Pons (tissue), 1 donor: Measurements from ENCODE around the gene ISY1.

Source experiments
- DNase-seq: peaks from one replicate; pipeline ENCODE4 v3.0.0-alpha.2; 2016; ENCODE audit warnings: low spot score

The ISY1 gene

DNA sequence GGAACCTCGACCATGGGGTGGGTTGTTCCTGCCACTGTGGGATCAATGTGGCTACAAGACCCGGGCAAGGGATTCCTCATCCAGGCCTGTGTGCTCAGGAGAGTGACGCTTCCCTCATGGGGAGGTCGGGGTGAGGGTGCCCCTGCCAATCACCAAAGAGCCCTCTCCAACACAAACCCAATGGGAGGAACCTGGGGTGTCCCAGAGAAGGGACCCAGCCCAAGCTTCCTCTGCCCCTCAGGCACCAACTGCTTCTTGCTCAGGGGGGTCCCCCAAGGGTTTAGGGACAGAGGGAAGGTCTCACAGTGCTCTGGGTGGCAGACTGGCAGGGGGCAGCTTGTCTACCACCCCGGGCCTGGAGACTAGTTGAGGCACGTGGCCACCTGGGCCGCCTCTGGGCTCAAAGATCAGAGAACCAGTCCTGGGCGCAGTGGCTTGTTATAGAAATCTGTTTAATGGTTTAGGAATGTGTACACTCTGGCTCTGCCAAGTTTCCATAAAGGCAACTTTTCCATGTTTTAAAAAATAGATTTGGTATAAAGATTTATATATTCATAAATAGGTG is 73.6 kb downstream of the ISY1 start:
- DNase-seq: no peak

DNA sequence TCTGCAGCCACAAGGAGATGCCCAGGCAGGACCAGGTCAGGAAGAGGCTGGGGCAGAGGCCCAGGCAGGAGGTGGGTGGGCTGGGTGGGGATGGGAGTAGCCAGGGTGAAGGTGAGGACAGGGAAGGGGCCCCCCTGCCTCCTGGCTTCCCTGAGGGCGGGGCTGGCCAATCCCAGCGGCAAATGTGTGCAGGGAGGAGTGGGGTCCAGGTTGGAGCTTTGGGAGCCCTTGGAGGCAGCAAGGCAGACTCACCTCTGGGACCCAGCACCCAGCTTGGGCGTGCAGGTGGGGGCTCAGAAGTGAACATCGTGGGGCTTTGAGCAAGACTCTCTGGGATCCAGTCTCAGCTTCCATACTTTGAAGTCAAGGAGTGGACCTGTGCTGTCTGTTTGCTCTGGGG is 75.0 kb downstream of the ISY1 start:
- DNase-seq: no peak

DNA sequence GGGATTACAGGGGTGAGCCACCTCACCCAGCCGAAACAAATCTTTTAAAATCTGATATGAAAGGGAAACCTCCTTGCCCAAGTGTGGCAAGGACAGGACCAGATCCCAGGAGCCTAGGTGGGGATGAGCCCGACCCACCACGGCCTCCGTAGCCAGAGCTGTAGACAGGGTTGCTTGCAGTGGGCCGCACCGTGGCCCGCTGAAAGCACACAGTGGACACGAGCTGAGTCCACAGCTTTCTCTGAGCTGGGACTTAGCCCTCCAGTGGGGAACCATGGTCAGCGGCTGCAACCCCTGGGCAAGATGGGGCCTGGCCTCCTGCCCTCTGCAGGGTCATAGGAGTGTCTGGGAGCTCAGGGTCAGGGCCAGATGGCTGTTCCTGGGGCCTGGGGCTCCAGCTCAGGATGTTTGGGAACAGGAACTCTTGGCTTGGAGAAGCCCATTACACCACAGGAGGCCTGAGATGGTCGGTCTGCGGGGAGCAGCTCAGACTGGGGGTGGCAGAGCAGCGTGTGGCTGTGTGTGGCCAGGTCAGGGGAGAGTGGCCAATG is 75.6 kb downstream of the ISY1 start:
- no peak for DNase-seq

DNA sequence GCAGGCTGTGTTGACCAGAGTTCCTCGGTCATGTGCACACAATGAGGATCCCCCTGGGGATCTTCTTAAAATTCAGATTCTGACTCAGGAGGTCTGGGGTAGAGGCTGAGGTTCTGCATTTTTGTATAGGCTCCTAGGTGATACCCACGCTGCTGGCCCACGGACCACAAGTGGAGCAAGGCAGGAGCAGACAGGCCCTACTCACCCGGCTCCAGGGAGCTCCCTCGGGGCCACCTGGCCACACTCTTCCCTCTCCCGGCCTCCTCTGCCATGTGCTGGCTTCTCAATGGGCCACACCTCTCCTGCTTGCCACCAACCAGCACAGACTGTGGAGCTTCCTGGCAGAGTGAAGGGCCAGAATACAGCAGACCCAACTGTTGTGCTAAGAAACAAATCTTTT is 76.4 kb downstream of the ISY1 start:
- DNase-seq: no peak

DNA sequence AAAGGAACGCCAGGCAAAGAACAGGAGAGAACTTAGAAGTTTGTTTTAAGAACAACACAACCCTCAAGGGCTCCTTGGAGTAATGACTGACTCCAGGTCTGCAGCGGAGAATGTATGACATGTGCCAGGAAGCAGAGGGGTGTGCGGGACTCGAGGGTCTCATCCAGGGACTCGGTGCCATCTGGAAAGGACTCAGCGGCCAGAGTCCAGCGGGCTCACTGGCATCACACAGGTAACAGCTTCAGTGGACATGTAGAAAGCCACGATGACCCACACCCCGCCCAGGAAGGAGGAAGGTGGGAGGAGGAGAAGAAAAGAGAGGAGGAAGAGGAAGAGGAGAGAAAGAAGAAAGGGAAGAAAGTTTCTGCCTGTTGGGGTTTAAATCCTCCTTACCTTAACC is 78.8 kb downstream of the ISY1 start:
- no peak for DNase-seq

DNA sequence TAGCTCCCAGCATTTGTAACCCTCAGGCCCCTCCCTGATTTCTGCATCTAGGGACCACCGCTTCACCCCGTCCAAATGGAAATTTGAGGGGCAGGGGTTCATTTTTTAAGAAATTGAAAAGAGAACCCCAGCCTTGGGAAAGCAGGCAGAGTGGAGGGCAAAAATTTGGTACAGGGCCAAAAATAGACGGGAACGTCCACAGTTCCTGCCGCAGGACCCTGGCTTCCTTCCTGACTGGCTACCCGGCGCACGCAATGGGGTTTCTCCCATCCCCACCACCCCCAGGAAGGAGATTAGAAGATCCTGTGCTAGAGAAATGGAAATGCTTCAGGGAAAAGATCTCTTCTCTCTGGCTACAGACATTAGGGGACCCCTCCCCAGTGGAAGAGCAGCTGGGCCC is 79.4 kb downstream of the ISY1 start:
- DNase-seq: no peak

GRCh38 chr3:129078510-129078909 is 82.4 kb downstream of the ISY1 start:
- no peak for DNase-seq
